GM18508 (cell line): ENCODE results near the gene C10orf71.

Source experiments
- ATAC-seq: cut with Tn5 transposase; IDR thresholded peaks from one replicate; pipeline ENCODE4 v1.9.1; 2021; ENCODE audit warnings: moderate number of reproducible peaks; ENCODE audit not compliant: insufficient read depth, unreplicated experiment

C10orf71 gene

GRCh38 chr10:49312246-49312869 lies 13.4 kb downstream of the C10orf71 start:
- ATAC-seq = no peak

- no peak for ATAC-seq
Observed at GRCh38 chr10:49313501-49314070, 14.6 kb downstream of the C10orf71 start.

DNA sequence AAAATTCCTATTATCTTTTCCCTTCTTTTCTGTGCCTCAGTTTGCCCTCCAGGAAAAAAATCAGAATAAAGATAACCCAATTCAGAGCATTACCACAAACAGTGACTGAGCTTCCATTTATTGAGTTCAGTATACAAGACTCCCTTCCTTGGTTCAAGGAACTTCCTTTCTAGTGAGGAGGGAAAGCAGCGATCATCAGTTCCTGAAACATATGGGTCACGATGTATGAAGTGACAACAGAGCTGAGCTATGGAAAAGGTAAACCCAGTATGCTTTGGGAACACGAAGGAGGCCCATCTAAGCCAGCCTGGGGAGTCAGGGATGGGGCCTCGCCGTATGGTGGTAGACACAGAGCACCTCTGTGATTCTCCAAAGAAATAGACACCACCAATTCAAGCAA lies 15.8 kb downstream of the C10orf71 start:
- no peak for ATAC-seq

GRCh38 chr10:49318028-49318427 lies 19.1 kb downstream of the C10orf71 start:
- ATAC-seq = no peak

DNA sequence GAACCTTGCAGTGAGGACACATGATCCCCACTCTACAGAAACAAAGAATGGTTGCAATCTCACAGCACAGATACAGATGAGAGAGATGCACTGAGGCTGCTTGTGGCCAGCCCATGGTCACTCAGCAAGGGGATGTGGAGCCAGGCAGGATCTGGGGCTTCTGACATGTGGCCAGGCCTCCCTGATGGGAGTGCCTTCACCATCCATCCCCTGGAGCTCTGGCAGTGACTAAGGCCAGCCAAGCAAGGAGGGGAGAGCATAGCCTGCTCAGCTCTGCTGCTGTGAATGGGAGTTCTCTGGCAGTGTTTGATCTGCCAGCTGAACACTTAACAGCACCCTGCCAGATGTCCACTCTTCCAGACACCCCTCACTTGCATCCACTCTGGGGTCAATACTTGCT lies 19.8 kb downstream of the C10orf71 start:
- ATAC-seq = no peak

DNA sequence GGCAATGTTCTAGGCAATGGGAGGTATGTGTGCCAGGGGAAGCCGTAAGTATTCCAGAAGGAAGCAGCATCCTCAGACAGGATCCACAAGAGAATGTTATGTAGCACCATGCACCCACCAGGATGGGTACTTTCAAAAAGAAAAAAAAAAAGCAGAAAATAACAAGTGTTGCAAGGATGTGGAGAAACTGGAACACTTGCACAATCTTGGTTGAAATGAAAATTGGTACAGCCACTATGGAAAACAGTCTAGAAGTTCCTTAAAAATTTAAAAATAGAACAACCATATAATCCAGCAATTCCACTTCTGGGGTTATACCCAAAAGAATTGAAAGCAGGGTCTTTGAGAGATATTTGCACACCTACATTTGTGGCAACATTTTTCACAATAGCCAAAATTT lies 20.2 kb downstream of the C10orf71 start:
- no peak for ATAC-seq

DNA sequence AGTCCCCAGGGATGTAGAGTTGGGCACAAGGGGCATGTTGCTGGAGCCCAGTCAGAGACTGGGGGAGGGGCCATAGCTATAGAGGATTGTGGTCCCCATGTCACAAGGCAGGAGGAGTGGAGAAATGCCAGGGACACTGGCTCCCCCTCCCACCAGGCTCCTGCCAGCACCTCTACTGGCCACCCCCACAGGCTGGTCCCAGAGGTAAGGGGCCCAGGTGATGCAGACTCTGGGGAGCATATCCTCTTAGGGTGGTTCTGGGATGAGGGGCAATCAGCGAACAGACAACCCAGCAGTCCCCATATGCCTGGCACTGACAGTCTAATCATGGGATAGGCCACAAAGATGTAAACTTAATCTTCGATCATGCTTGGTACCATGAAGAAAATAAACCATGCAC lies 21.2 kb downstream of the C10orf71 start:
- ATAC-seq = no peak

DNA sequence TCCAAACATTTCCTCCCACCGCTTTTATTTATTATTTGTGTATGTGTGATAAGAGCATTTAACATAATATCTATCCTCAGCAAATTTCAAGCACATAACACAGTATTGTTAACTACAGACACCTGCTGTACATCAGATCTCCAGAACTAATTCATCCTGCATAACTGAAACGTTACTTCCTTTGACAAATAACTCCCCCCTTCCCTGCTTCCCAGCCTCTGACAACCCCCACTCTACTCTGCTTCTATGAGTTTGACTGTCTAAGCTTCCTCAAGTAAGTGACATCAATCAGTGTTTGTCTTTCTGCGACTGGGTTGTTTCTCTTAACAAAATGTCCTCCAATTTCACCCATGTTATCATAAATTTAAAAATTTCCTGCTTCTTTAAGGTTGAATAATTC lies 22.1 kb downstream of the C10orf71 start:
- ATAC-seq = no peak

DNA sequence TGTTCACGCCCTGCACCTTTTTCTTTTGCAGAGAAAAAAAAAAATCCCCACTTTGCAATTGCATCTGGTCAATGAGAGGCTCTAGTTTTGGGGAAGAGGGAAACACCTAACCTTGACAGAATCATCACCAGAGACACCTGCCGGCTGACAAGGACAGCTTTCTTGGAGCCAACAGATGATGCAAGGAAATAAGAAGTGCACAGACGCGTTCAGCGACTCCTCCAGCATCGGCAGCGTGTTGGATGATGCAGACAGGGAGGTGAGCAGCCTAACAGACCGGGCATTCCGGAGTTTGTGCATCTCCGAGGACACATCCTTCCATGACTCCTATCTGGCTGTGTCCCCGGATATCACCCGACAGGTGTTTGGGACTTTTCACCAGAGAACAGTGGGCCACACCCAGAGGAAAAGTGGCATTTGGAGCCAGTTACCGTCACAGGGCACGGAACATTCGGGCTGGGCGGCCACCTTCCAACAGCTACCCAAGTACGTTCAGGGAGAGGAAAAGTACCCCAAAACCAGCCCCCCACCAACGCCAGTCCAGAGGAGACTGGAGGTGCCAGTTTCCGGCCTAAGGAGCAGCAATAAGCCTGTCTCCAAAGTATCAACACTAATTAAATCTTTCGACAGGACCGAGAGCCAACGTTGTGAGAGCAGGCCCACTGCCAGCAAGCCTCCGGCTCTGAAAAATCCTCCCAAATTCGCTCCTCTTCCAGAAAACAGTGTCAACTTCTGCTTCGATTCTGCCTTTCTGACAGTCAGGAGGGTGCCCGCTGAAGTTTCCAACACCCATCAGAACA lies 23.6 kb downstream of the C10orf71 start:
- ATAC-seq = no peak

GRCh38 chr10:49323171-49323895 lies 24.4 kb downstream of the C10orf71 start:
- no peak for ATAC-seq

- ATAC-seq = no peak
Observed at GRCh38 chr10:49323896-49324270, 24.9 kb downstream of the C10orf71 start.

DNA sequence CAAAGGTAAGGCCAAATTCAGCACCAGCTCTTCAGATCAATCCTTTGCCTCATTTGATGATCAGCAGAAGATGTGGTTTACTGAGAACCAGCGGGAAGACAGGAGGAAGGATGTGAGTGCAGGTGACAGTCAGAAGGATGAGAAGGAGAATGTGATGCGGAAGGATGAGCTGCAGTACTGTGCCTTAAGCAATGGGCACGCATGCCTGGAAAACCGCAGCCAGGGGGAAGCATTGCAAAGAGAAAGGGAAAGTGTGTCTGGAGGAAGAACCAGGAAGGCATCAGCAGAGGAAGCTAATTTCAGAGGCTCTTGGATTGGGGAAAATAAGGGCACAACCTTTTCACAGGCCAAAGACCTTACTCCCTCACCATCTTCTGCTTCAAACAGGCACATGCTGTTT lies 25.7 kb downstream of the C10orf71 start:
- no peak for ATAC-seq

- no peak for ATAC-seq
Observed at GRCh38 chr10:49325131-49325915, 26.4 kb downstream of the C10orf71 start.

DNA sequence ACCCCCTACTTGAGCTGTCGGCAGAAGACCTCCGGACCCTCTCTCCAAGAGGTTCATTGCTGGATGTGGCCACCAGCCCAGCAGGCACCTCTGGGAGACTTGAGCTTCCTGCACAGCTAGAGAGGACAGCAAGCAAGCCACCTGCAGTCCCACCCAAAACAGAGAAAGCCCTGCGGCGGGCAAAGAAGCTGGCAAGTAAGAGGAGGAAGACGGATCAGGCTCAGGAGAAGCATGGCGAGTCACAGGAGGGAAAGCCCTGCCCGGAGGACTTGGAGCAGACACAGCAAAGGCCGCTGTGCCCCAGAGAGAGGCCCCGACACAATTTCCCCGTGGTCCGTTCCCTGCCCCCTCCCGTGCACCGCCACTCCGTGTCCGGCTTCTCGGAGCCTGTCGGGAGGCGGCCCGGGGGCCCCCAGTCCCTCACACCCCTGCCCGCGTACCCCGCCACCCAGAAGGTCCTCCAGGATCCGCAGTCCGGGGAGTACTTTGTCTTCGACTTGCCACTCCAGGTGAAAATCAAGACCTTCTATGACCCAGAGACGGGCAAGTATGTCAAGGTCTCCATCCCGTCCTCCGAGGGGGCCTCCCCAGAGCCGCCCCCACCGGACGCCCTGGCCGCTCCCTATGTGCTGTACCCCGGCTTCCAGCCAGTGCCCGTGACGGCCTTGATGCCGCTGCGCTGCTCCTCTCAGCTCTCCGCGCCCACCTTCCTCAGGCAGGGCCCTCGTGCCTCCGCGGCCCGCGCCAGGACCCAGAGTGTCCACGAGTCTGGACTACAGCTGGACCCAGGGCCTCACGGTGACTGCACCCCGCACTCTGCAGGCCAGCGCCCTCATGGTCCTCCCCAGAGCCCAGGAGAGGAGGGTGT lies 27.2 kb downstream of the C10orf71 start:
- ATAC-seq = no peak

DNA sequence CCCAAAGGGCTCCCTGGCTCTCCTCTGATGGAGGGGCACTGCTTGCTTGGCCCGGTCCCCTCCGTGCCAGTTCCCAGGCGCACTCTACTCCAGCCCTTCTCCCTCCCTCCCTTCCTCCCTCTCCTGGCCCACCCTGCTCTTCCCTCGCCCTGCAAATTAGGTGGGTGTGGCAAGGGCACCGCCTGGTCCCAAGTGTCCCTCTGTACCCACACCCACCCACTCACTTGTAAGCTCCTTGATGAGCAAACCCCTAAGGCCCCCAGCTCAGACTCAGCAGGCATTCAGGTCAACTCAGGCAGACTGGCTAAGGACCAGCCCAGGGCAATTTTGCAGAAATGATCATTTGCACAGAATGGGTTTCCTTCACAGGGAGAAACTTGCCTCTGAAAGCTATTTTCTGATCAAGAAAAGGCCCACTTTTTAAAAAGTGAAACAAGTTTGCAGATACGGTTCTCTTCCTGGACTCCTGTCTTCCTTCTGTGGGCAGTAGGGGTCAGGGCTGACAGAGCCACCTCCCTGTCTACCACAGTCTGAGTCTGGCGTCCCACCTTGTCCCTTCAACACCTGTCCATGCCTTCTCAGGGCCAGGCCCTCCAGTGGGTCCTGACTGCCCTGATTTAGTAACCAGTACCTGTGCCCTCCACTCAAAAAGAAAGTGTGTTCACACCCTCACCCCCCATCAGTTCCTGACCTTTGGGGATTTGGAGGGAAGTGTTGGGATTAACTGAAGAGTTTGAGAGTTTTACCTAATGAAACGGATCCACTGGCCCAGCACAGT lies 28.3 kb downstream of the C10orf71 start:
- no peak for ATAC-seq

GRCh38 chr10:49328401-49329145 lies 29.6 kb downstream of the C10orf71 start:
- ATAC-seq = no peak

DNA sequence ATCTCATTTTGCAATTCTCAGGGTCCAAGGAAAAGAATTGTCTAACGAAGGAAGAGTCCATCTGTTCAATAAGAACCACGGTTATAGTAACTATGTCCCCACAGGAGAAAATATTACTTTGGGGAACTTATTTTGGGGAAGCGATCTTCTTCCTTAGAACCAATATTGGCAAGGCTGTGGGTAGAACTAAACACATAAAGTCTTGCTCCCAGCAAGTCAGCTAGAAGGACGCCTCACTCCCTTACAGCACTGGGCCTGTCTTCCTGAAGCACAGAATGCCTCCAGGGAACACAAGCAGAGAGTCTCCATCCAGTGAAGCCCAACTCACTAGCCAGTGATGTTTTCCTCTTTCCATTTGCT lies 30.2 kb downstream of the C10orf71 start:
- ATAC-seq = no peak

DNA sequence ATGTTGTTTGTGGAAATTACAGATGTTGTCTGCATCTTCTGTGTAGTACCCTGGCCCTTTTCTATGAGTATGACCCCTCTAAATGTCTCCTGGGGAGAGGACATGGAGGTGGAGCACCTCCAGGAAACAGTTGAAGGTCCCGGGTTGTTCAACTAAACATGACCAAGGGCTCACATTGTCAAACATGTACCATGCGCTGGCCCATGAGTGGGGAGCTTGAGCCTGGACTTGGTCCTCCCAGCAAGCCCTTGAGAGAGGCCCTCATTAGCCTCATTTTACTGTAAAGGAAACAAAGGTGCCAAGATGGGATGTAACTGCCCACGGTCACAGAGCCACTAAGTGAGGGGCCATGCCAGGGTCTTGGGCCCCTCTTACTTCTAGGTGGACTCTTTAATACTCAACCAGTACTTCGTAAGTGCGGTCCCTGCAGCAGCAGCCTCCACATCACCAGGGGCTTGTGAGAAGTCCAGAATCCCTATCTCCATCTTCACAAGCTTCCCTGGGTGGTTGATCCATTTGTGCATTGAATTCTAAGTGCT lies 31.2 kb downstream of the C10orf71 start:
- no peak for ATAC-seq
